ENCODE results near the gene CAPN15.

CAPN15 gene

GRCh38 chr16:540645-541340 is 13.3 kb downstream of the CAPN15 start:
- no peak for DNase-seq

GRCh38 chr16:543301-544164 is 16.0 kb downstream of the CAPN15 start:
- DNase-seq: no peak

GRCh38 chr16:544517-544916 is 17.0 kb downstream of the CAPN15 start:
- DNase-seq: no peak

- peak in 12 of 56 donors; percentile 7 to 48 (median 20) for DNase-seq
Measured at GRCh38 chr16:546909-547770, 19.6 kb downstream of the CAPN15 start.

GRCh38 chr16:548586-548985 is 21.1 kb downstream of the CAPN15 start:
- DNase-seq: no peak

GRCh38 chr16:549544-550263 is 22.2 kb downstream of the CAPN15 start:
- no peak for DNase-seq

DNA sequence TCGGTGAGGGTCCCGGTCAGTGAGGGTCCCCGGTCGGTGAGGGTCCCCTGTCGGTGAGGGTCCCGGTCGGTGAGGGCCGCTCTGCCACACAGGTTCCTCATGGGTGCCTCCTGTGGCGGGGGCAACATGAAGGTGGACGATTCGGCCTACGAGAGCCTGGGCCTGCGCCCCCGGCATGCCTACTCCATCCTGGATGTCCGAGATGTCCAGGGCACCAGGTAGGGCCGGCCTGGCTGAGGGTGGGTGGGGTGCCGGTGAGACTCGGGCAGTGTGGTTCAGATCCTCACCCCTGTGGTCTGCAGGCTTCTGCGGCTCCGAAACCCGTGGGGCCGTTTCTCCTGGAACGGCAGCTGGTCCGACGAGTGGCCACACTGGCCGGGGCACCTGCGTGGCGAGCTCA is 23.7 kb downstream of the CAPN15 start:
- no peak for DNase-seq

GRCh38 chr16:552171-552570 is 24.7 kb downstream of the CAPN15 start:
- DNase-seq: no peak

GRCh38 chr16:553601-554296 is 26.2 kb downstream of the CAPN15 start:
- no peak for DNase-seq

DNA sequence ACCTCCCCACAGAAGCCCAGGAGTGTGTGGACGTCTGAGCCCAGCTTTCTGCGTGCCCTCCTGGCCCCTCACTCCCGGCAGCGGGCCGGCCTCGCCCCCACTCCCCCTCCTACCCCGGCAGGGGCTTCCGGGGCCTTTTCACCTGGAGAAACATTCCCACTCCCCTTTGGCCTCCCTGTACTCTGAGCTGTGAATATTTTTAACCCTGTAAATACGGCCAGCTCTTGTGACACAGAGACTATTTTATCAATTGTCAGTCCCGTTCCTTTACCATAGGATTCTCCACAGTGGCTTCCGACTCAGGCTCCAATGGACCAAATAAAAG is 26.7 kb downstream of the CAPN15 start:
- DNase-seq: no peak

- DNase-seq: no peak
Measured at GRCh38 chr16:554640-555365, 27.3 kb downstream of the CAPN15 start.

DNA sequence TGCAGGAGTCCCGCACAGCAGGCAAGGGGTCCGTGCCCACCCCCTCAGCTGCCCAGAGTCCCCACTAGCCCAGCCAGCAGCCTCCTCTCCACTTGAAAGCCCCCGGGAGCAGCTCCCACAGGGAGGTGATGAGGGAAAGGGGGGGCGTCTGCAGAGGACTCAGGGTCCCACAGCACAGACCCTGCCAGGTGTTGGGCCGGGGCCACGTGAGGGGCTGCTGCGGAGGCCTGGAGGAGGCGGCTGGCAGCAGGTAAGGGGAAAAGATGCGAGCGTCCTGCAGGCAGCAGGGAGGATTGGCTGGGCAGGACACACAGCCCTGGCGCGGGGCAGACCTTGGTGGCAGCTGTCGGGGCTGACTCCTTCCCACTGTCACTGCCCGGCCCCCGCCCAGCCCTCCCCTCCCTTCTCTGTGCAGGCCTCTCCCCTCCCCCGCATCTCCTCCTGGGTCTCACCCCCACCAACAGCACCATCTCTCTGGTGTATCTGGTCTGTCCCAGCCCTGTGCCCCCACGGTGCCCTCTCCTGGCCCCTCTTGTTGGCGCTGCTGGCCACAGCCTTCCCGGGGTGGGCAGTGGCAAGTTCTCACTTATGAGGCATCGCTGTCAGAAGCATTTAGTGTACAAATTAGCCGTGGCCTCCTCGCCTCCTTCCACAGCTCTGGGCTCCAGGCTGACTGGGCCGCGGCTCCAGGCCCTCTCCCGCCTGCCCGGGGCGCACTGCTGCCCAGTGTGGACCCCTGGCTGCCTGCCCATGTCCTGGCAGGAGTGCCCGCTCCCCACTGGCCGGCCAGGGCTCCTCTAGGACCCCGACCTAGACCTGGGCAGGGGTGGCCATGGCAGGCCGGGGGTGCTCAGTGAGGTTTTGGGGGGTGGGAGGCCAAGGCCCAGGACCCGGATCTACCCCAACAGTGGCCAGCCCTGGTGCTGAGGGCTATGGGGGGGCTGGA is 28.3 kb downstream of the CAPN15 start:
- DNase-seq: no peak

GRCh38 chr16:556474-557173 is 29.1 kb downstream of the CAPN15 start:
- no peak for DNase-seq

DNA sequence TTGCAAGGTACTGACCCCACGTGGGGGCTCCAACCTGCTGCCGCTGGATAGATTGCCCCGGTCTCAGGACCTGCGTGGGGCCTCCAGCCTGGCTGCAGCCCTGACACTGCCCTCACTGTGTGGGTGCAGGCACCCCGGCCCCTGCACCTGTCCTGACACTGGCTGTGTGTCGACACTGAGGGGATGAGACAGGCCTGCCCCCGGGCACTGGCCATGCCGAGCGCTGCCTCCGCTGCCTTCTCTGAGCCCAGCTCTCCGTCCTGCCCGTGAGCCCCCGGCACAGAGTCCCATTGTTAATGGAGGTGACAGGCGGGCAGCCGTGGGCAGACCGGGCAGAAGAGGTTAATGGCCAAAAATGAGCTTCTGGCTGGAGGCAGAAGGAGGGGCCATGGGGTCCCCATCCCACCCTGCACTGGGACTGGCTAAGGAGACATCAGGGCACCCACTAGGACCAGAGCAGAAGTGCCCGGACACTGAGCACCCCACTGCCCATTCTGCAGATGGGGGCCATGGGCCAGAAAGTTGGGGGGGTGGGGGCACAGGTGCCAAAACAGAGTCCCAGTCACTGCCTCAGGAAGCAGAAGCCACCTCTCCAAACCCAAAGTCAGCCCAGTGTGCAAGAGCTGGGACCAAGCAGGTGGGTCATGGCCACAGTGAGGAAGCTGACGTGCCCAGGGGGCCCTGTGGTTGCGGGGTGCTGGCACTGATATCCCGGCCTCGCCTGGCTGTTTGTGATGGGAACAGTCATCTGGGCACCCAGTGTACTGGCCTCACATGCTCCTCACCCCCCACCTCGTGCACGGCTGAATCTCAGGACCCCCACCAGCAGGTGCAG is 30.2 kb downstream of the CAPN15 start:
- no peak for DNase-seq

- no peak for DNase-seq
Measured at GRCh38 chr16:558298-559020, 30.9 kb downstream of the CAPN15 start.

DNA sequence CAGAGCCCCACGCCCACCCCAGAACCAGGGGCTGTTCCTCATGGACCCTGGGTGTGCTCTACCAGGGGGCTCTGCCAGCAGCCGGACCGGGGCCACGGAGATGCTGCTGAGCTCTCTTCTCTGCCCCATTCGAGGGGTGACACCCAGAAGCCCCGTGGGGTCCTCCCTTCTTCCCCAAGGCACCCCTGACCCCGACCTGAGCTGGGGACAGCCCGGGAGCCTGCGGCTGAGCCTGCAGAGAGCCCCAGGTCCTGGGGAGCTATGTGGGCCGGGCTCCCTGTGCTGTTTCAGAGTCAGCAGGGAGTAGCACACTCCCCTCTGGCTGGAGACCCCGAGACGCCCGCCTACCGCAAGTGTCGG is 31.5 kb downstream of the CAPN15 start:
- DNase-seq: no peak

All from nucleus accumbens (tissue), 56 donors.